Esophagus muscularis mucosa (tissue), 4 donors: Measurements from ENCODE around the gene RHOU. TPM values are rescaled to one million over a fixed set of nuclear protein-coding genes. Genes with fewer than 3 reads are reported as not detected.

Experiments used
- DNase-seq: peaks from one replicate; pipeline ENCODE4 v3.0.0-alpha.2; 2017; ENCODE audit errors: extremely low spot score
- H3K27ac ChIP-seq, 4 donors: fragments of 200-600 bp; sonication (generic); replicated peaks in 1 of 4; 1 replicate in 3 of 4; 2 replicates in 1 of 4; pipeline ENCODE4 v1.5.1; 2016 to 2019; ENCODE audit warnings: mild to moderate bottlenecking in 1 of 4
- H3K27me3 ChIP-seq, 4 donors: fragments of 200-600 bp; sonication (generic); one replicate each; pipeline versions ENCODE4 v1.5.1 to v1.6.0; 2016 to 2019
- H3K36me3 ChIP-seq, 4 donors: fragments of 200-600 bp; sonication (generic); one replicate each; pipeline ENCODE4 v1.5.1; 2016 to 2019
- H3K4me1 ChIP-seq, 4 donors: fragments of 200-600 bp; sonication (generic); one replicate each; pipeline ENCODE4 v1.5.1; 2016 to 2019
- H3K4me3 ChIP-seq, 4 donors: fragments of 200-600 bp; sonication (generic); 1 replicate in 2 of 4; 2 replicates in 2 of 4; pipeline ENCODE4 v1.5.1; 2016 to 2019; ENCODE audit warnings: mild to moderate bottlenecking in 4 of 4, moderate library complexity in 1 of 4
- H3K9me3 ChIP-seq, 4 donors: fragments of 200-600 bp; sonication (generic); 1 replicate in 3 of 4; 2 replicates in 1 of 4; pipeline ENCODE4 v1.5.1; 2016 to 2019
- CTCF ChIP-seq, 3 experiments: fragments of 200-600 bp in 2 of 3; fragments of 450-650 bp in 1 of 3; sonication (generic) in 2 of 3; IDR thresholded peaks; one replicate each; pipeline ENCODE4 v1.5.1; 2017 to 2019; ENCODE audit warnings: antibody characterized with exemption in 3 of 3, mild to moderate bottlenecking in 2 of 3, moderate library complexity in 1 of 3
- EP300 ChIP-seq: sonication (generic); formaldehyde crosslinking; IDR thresholded peaks from one replicate; pipeline ENCODE4 v1.6.1; 2017; ENCODE audit warnings: antibody characterized with exemption
- POLR2A ChIP-seq: fragments of 450-650 bp; IDR thresholded peaks from one replicate; pipeline ENCODE4 v1.6.1; 2017; ENCODE audit warnings: antibody characterized with exemption, moderate library complexity, mild to moderate bottlenecking, low read depth
- POLR2AphosphoS5 ChIP-seq, 2 donors: sonication (generic); formaldehyde crosslinking; IDR thresholded peaks; one replicate each; pipeline ENCODE4 v1.6.1; 2017; ENCODE audit warnings: antibody characterized with exemption in 2 of 2
- WGBS: methylation state at CpG from one replicate; pipeline ENCODE4 v1.1.5; 2018; 5-methylcytosine and 5-hydroxymethylcytosine counted together
- intact Hi-C: fragments of 100-400 bp; cut with DNase I; formaldehyde crosslinking; loops from one replicate; pipeline ENCODE4 v1.15.1; 2023
- total RNA-seq, 4 donors: library from RNA; depleted of rRNA; stranded (reverse); fragments of >200 nt; gene quantifications; one replicate each; pipeline versions ENCODE4 v1.1.0 to v1.2.1, GENCODE V29; 2016

The RHOU gene
- total RNA-seq, 4 donors from 2014 or later, result 24.1 to 36.0 (median 26.0) TPM

- no peaks in the 10 kb centered on the region for H3K4me1 ChIP-seq
- TF ChIP-seq POLR2AphosphoS5 (IDR thresholded peaks at IDR 0.05), result no peak
- TF ChIP-seq EP300, result no peak
- TF ChIP-seq POLR2A, result no peak
- no peak for TF ChIP-seq CTCF (IDR thresholded peaks at IDR 0.05)
- no peaks in the 10 kb centered on the region for H3K27me3 ChIP-seq
- 96% methylated on average over 8 of the region's 8 CpGs for whole genome bisulfite sequencing
- H3K36me3 ChIP-seq, result no peaks in the 10 kb centered on the region
- H3K9me3 ChIP-seq, result no peaks in the 10 kb centered on the region
- no peak overlapping the region for H3K4me3 ChIP-seq
- no peak overlapping the region for H3K27ac ChIP-seq
- intact Hi-C loops, result no loop called here
- no peak for DNase-seq
Observed at GRCh38 chr1:228765168-228765946, 30.1 kb downstream of the RHOU start.

- 91% methylated on average over 3 of the region's 3 CpGs for WGBS
- Histone ChIP-seq H3K4me3 (no peak overlapping the region), H3K4me1 (no peaks in the 10 kb centered on the region), H3K27me3 (no peaks in the 10 kb centered on the region), H3K36me3 (no peaks in the 10 kb centered on the region), H3K27ac (no peak overlapping the region), H3K9me3 (no peaks in the 10 kb centered on the region)
- TF ChIP-seq POLR2AphosphoS5 (IDR thresholded peaks at IDR 0.05) (no peak), EP300 (no peak), POLR2A (no peak), CTCF (IDR thresholded peaks at IDR 0.05) (no peak)
- DNase-seq, result no peak
- intact Hi-C loops, result no loop called here
Observed at GRCh38 chr1:228766788-228767187, 31.5 kb downstream of the RHOU start.

GRCh38 chr1:228767636-228768354 lies 32.5 kb downstream of the RHOU start:
- Histone ChIP-seq H3K27ac (no peak overlapping the region), H3K36me3 (no peaks in the 10 kb centered on the region), H3K27me3 (no peaks in the 10 kb centered on the region), H3K4me3 (no peak overlapping the region), H3K9me3 (no peaks in the 10 kb centered on the region), H3K4me1 (no peaks in the 10 kb centered on the region)
- TF ChIP-seq POLR2A, result no peak
- no peak for TF ChIP-seq EP300
- TF ChIP-seq CTCF (IDR thresholded peaks at IDR 0.05), result no peak
- no peak for TF ChIP-seq POLR2AphosphoS5 (IDR thresholded peaks at IDR 0.05)
- 75% methylated on average over 6 of the region's 6 CpGs for WGBS
- intact Hi-C loops, result no loop called here
- no peak for DNase-seq

- Histone ChIP-seq H3K4me1 (no peaks in the 10 kb centered on the region), H3K36me3 (no peaks in the 10 kb centered on the region), H3K9me3 (no peaks in the 10 kb centered on the region), H3K27ac (no peak overlapping the region), H3K27me3 (no peaks in the 10 kb centered on the region), H3K4me3 (no peak overlapping the region)
- TF ChIP-seq POLR2A, result no peak
- TF ChIP-seq POLR2AphosphoS5 (IDR thresholded peaks at IDR 0.05), result no peak
- TF ChIP-seq EP300, result no peak
- TF ChIP-seq CTCF (IDR thresholded peaks at IDR 0.05), result no peak
- DNase-seq, result no peak
- intact Hi-C loops, result no loop called here
- 74% methylated on average over 11 of the region's 12 CpGs for WGBS
Observed at GRCh38 chr1:228768355-228769000, 33.2 kb downstream of the RHOU start.
